Lower leg skin (tissue), 3 donors: ENCODE data around the gene KAT2B.

ENCODE experiments used
- POLR2A ChIP-seq, 2 donors: fragments of 450-650 bp; IDR thresholded peaks; one replicate each; pipeline ENCODE4 v1.6.1; 2016 to 2017; ENCODE audit warnings: antibody characterized with exemption in 2 of 2, mild to moderate bottlenecking in 1 of 2, moderate library complexity in 1 of 2
- TF ChIP-seq, protein P1 (sequence below), 3 donors: fragments of 450-650 bp; IDR thresholded peaks; one replicate each; pipeline ENCODE4 v1.5.1; 2016; ENCODE audit warnings: antibody characterized with exemption in 3 of 3, mild to moderate bottlenecking in 3 of 3, moderate library complexity in 2 of 3

DNA sequence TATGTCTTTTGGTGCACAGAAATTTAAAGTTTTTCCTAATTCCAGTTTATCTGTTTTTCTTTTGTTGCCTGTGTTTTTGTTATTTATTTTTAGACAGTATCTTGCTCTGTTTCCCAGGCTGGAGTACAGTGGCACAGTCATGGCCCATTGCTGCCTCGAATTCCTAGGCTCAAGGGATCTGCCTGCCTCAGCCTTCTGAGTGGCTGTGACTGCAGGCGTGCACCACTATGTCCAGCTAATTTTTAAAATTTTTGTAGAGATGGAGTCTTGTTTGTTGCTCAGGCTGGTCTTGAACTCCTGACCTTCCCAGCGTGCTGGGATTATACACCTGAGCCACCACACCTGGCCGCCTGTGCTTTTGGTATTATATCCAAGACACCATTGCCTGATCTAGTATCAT lies 22.8 kb downstream of the KAT2B start:
- TF ChIP-seq, protein P1, sequence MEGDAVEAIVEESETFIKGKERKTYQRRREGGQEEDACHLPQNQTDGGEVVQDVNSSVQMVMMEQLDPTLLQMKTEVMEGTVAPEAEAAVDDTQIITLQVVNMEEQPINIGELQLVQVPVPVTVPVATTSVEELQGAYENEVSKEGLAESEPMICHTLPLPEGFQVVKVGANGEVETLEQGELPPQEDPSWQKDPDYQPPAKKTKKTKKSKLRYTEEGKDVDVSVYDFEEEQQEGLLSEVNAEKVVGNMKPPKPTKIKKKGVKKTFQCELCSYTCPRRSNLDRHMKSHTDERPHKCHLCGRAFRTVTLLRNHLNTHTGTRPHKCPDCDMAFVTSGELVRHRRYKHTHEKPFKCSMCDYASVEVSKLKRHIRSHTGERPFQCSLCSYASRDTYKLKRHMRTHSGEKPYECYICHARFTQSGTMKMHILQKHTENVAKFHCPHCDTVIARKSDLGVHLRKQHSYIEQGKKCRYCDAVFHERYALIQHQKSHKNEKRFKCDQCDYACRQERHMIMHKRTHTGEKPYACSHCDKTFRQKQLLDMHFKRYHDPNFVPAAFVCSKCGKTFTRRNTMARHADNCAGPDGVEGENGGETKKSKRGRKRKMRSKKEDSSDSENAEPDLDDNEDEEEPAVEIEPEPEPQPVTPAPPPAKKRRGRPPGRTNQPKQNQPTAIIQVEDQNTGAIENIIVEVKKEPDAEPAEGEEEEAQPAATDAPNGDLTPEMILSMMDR (IDR thresholded peaks at IDR 0.05), result no peak
- TF ChIP-seq POLR2A (IDR thresholded peaks at IDR 0.05), result no peak
